CD4-positive, alpha-beta T cell treated with Interferon gamma for 1 hour (primary cell): ENCODE measurements around the gene SUPT6H.
"Not testable (repeated sequence)": the region's sequence is repeated elsewhere in the genome, so short reads cannot be mapped to it uniquely, and the experiment has no call there.

Experiments used
- DNase-seq: peaks from one replicate; pipeline ENCODE4 v3.0.0-alpha.2; 2020

The SUPT6H gene

GRCh38 chr17:28655160-28655559 is 6.8 kb upstream of the SUPT6H start:
- DNase-seq, result no peak

GRCh38 chr17:28657756-28658155 is 4.2 kb upstream of the SUPT6H start:
- DNase-seq, result no peak

DNA sequence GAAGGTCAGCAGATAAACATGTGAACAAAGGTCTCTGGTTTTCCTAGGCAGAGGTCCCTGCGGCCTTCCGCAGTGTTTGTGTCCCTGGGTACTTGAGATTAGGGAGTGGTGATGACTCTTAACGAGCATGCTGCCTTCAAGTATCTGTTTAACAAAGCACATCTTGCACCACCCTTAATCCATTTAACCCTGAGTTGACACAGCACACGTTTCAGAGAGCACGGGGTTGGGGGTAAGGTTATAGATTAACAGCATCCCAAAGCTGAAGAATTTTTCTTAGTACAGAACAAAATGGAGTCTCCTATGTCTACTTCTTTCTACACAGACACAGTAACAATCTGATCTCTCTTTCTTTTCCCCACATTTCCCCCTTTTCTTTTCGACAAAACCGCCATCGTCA is 3.7 kb upstream of the SUPT6H start:
- DNase-seq, result not testable (repeated sequence)

- not testable (repeated sequence) for DNase-seq
Observed at GRCh38 chr17:28658766-28659496, 3.1 kb upstream of the SUPT6H start.

DNA sequence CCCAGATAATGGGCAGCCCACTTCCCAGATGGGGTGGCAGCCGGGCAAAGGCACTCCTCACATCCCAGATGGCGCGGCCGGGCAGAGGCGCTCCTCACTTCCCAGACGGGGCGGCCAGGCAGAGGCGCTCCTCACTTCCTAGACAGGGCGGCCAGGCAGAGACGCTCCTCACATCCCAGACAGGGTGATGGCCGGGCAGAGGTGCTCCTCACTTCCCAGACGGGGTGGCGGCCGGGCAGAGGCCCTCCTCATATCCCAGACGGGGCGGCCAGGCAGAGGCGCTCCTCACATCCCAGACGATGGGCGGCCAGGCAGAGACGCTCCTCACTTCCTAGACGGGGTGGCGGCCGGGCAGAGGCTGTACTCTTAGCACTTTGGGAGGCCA is 2.5 kb upstream of the SUPT6H start:
- DNase-seq, result not testable (repeated sequence)

DNA sequence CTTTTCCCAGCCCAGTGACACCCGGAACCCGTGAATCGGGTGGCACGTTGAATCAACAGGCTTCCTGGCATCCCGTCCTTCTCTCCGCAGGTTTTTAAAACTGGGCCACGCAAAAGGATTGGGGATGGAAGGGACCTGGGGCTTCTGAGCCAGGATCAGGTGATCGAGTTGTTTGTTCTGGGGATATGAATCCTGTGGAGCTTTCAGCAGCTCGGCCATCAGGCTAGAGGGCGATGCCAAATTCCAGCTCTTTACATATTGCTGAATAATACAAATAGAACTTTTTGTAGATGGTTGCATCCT is 473 bp downstream of the SUPT6H start:
- DNase-seq, result no peak

- DNase-seq, result no peak
Observed at GRCh38 chr17:28663723-28664122, 1.7 kb downstream of the SUPT6H start.

DNA sequence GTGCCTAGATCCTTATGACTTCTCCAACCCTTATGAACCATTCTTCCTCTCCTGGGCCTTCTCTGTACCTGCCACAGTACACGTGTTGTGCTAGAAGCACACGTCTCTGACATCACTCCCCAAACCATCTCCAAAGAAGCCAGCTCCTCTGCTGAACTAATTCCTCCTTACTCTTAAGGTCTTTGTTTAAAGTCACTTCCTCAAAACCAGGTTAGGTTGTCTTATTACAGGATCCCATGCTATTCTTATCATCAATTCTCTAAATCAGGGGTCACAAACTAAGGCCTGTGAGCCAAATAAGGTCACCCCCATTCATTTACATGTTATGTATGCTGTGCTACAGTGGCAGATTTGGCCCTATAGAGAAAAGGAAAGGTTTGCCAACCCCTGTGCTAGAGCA is 4.0 kb downstream of the SUPT6H start:
- DNase-seq, result no peak

DNA sequence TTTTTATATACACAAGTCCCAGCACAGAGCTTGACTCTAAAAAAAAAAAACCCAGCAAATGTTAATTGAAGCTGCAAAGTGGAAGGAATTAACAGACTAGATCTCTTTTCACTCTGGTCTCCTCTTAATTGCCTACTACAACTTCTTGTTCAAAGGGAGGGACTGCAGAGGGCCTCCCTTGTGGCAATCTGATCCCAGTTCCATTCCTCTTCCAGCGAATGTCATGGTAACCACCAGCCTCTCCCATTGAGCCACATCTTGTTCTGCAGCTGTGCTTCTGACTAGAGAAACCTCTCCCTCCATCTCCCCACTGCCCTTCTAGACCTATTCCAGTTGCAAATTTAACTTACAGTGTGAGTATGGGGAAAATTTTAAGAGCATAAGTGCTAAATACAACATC is 5.9 kb downstream of the SUPT6H start:
- no peak for DNase-seq

DNA sequence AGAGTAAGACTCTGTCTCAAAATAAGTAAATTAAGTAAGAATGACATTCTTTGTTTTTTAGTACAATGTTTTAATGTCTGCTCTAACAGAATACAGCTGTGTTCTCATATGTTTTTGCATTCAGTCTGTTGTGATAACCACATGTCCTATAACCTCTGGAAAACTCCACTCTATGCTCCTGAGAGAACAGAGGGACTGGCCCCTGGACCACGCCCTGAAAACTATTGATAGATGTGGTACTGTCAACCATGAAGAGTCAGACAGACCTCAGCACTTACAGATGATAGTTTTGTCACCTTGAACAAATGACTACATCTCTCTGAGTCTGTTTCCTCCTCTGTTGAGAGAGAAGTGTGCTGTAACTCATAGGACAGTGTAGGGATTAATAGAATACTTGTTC is 7.9 kb downstream of the SUPT6H start:
- DNase-seq, result no peak

- DNase-seq, result no peak
Observed at GRCh38 chr17:28675490-28675889, 13.5 kb downstream of the SUPT6H start.

DNA sequence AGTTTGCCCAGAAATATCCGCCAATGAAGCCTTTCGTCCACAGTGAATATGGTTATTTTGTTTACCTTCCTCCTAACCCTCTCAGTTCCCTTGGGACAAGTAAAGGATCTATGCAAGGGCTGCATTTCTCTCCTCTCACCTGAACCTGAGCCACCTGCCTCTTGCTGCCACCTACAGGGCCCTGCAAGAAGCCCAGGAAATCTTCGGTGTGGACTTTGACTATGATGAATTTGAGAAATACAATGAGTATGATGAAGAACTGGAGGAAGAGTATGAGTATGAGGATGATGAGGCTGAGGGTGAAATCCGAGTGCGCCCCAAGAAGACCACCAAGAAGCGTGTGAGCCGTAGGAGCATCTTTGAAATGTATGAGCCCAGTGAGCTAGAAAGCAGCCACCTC is 14.0 kb downstream of the SUPT6H start:
- DNase-seq, result no peak

GRCh38 chr17:28682655-28683054 is 20.6 kb downstream of the SUPT6H start:
- no peak for DNase-seq

- no peak for DNase-seq
Observed at GRCh38 chr17:28684963-28685362, 23.0 kb downstream of the SUPT6H start.

- DNase-seq, result no peak
Observed at GRCh38 chr17:28685366-28685765, 23.4 kb downstream of the SUPT6H start.

DNA sequence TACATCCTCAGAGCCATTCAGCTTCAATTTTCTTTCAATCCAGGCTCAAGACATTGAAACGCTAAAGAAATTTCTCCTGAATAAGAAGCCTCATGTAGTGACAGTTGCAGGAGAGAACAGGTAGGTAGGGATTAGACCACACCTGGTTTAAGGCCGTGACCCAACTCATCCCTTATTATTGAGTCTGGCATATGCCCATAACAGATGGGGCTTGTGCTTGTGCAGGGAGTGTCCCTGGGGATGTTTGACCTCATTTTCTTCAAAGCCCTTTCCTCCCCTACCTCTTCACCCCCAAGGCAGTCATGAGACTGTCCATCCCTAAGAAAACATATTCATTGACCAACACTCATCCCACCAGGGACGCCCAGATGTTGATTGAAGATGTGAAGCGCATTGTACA is 24.3 kb downstream of the SUPT6H start:
- DNase-seq, result no peak

DNA sequence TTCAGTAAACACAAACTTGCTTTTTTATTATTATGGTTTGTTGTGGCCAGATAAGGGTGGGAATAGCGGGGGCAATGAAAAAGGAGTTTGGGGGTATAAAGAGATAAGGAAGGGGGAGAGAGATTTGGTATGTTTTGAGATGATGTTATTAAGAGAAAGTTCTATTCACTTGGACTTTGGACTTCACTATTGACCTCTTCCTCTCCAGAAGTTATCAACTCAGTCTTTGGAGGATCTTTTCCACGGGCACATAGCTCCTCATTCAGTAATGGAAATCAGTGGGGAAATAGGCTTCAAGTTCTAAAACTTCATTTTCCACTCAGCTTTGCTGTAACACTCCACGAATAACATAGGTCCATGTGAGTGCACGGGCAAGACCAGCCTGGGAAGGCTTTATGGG is 26.5 kb downstream of the SUPT6H start:
- DNase-seq, result no peak

GRCh38 chr17:28689011-28689410 is 27.0 kb downstream of the SUPT6H start:
- DNase-seq, result no peak

- no peak for DNase-seq
Observed at GRCh38 chr17:28693869-28694268, 31.9 kb downstream of the SUPT6H start.

DNA sequence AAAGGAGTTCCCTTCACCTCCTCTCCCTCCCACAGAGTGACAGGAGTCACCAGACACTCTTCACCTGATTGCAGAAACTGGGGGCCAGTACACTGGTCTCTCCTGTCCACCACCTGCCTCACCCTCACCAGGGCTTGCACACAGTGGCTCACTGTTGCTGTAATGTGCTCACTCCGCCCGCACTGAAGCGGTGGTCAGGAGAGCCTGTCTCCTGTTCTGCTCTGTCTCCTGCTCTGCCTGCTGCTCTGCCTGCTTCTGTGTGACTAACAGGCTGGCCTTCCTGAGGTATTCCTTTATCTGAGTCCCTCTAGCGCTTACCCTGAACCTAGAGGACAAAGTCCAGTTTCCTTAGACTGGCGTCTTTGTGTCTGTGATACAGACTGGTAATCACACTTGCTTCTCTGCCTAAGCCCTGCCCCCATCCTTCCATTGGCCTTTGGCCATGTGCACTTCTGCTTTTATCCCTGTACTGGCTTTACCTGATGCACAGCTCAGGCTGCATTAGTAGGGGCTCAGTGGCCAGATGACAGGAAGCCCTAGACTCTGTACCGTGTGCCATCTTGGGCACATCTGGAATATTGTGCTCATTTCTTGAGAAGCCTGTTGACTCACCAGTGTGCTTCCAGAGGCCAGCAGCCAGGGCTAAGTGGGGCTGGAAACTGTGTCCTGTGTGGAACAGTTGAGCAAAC is 36.4 kb downstream of the SUPT6H start:
- DNase-seq, result no peak

- DNase-seq, result no peak
Observed at GRCh38 chr17:28700278-28700677, 38.3 kb downstream of the SUPT6H start.

DNA sequence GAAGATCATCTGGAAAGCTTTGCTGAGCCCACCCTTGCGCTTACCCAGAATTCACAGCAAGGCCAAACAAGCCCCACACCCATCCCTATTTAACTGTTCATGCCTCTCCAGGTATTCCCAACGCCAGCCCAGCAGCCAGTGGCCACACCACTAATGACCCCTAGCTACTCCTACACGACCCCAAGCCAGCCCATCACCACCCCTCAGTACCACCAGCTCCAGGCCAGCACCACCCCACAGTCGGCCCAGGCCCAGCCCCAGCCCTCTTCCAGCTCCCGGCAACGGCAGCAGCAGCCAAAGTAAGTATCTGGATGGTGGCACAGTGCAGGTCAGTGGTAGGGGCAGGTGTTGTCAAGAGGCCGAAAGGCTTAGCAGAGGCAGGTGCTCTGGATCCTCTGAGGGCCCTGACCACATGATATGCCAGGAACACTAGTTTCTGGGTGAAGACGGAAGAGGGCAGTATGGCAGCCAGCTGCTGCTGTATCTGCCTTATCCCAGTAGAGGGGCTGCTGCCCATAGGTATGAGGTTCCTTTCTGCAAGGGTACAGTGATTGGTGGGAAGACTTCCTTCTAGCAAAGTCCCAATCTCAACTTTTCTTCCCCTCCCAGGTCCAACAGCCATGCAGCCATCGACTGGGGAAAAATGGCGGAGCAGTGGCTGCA is 39.0 kb downstream of the SUPT6H start:
- no peak for DNase-seq

GRCh38 chr17:28702026-28702751 is 40.2 kb downstream of the SUPT6H start:
- DNase-seq, result no peak

GRCh38 chr17:28702752-28703150 is 40.7 kb downstream of the SUPT6H start:
- DNase-seq, result no peak
